OCI-LY3 (cell line): ENCODE measurements around the gene PRR13.

ENCODE experiments used
- H2AFZ ChIP-seq: fragments of 200-600, 300-600 bp; shearing (Covaris generic); 2 replicates; pipeline ENCODE4 v1.6.0; 2014; ENCODE audit warnings: antibody characterized with exemption, low read depth, low read length
- H3K27ac ChIP-seq: fragments of 200-600, 300-600 bp; sonication (generic); 2 replicates; pipeline ENCODE4 v1.5.1; 2014; ENCODE audit warnings: mild to moderate bottlenecking, low read length, moderate library complexity, mixed read lengths
- H3K27me3 ChIP-seq: fragments of 200-600, 300-600 bp; sonication (generic); 2 replicates; pipeline ENCODE4 v1.6.1; 2014; ENCODE audit warnings: low read depth, low read length, mixed read lengths
- H3K36me3 ChIP-seq: fragments of 200-600, 300-600 bp; sonication (generic); replicated peaks from 2 replicates; pipeline ENCODE3; 2014; ENCODE audit warnings: low read depth, low read length, mixed read lengths
- H3K4me1 ChIP-seq: fragments of 300-600, 200-600 bp; sonication (generic); 2 replicates; pipeline ENCODE4 v1.6.1; 2014; ENCODE audit warnings: low read length, mixed read lengths
- H3K4me2 ChIP-seq: fragments of 200-600, 300-600 bp; sonication (generic); 2 replicates; pipeline ENCODE4 v1.6.1; 2014; ENCODE audit warnings: low read length, mixed read lengths
- H3K4me3 ChIP-seq: fragments of 300-600, 200-600 bp; sonication (generic); 2 replicates; pipeline ENCODE4 v1.5.1; 2014; ENCODE audit warnings: antibody characterized with exemption, mild to moderate bottlenecking, low read length, moderate library complexity
- H3K79me2 ChIP-seq: fragments of 300-600, 200-600 bp; shearing (Covaris generic); 2 replicates; pipeline ENCODE4 v1.6.1; 2014; ENCODE audit warnings: mild to moderate bottlenecking, low read length, mixed read lengths
- H3K9ac ChIP-seq: fragments of 300-600, 200-600 bp; shearing (Covaris generic); 2 replicates; pipeline ENCODE4 v1.6.0; 2014; ENCODE audit warnings: mild to moderate bottlenecking, low read length, moderate library complexity
- H3K9me3 ChIP-seq: fragments of 200-600, 300-600 bp; shearing (Covaris generic); 2 replicates; pipeline ENCODE4 v1.6.1; 2014; ENCODE audit warnings: low read length, mixed read lengths; ENCODE audit not compliant: insufficient read depth
- H4K20me1 ChIP-seq: fragments of 200-600, 300-600 bp; sonication (generic); 2 replicates; pipeline ENCODE4 v1.6.1; 2016; ENCODE audit warnings: low read length, mixed read lengths; ENCODE audit not compliant: insufficient read depth
- CTCF ChIP-seq: fragments of 200-600, 300-600 bp; sonication (generic); IDR thresholded peaks from 2 replicates; pipeline ENCODE4 v1.5.1; 2014; ENCODE audit warnings: antibody characterized with exemption, low read length, low read depth
- EZH2phosphoT487 ChIP-seq: fragments of 200-600 bp; shearing (Covaris generic); IDR thresholded peaks from 2 replicates; pipeline ENCODE4 v1.6.1; 2018; ENCODE audit warnings: antibody characterized with exemption, mixed run types, low read depth

The PRR13 gene

DNA sequence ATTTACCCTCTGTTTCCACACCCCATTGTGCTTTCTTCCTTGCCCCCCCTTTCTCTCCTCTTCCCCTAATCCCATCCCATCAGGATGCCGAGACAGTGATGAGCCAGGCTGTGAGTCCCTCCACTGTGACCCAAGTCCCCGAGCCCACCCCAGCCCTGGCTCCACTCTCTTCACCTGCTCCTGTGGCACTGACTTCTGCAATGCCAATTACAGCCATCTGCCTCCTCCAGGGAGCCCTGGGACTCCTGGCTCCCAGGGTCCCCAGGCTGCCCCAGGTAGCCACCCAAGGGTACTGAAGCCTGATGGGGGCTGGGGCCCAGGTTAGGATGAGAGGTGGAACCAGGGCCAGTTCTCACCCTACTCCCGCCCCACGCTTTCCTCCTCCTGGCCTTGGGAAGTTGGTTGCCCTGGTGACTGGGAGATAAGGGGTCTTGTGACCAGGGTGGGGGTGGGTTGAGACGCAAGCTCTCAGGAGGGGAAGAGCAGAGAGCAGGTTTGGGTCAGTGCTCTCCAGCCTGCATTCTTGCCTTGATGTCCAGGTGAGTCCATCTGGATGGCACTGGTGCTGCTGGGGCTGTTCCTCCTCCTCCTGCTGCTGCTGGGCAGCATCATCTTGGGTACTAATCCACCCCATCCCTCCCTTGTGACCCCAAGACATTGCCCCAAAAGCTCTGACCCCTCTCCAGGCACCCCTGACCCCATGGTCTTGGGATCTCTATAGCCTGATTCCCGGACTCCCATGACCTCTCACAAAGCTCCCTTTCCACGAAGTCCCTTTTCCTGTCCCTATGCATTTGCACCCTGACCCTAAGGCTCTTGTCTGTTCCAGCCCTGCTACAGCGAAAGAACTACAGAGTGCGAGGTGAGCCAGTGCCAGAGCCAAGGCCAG is 16.7 kb upstream of the PRR13 start:
- no peak overlapping the region for H3K27ac ChIP-seq

DNA sequence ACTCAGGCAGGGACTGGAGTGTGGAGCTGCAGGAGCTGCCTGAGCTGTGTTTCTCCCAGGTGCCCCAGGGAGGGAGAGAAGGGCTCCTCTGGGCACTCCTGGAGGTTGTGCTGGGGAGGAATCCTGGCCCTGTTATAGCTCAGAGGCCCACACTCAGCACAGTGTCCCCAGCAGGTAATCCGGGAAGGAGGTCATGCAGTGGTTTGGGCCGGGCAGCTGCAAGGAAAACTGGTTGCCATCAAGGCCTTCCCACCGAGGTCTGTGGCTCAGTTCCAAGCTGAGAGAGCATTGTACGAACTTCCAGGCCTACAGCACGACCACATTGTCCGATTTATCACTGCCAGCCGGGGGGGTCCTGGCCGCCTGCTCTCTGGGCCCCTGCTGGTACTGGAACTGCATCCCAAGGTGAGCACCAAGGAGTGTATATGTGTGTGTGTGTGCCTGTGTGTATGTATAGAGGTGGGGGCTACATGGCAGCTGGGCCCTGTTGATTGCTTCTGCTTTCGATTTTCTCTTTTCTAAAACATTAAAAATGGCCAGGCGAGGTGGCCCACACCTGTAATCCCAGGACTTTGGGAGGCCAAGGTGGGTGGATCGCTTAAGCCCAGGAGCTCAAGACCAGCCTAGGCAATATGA is 15.9 kb upstream of the PRR13 start:
- no peak overlapping the region for H3K4me2 ChIP-seq
- H3K27ac ChIP-seq, result no peak overlapping the region
- H3K4me3 ChIP-seq, result no peak overlapping the region
- peaks cover 3% of the 10 kb centered on the region; the same call in 1 of the 2 replicates for H3K4me1 ChIP-seq
- peaks cover 1% of the 10 kb centered on the region; the same call in 1 of the 2 replicates for H3K27me3 ChIP-seq
- no peaks in the 10 kb centered on the region for H3K79me2 ChIP-seq
- TF ChIP-seq EZH2phosphoT487 (no peak), CTCF (no peak)
- no peaks in the 10 kb centered on the region for H3K9me3 ChIP-seq
- no peak overlapping the region for H3K9ac ChIP-seq
- H2AFZ ChIP-seq, result no peak overlapping the region
- H3K36me3 ChIP-seq, result no peaks in the 10 kb centered on the region
- no peaks in the 10 kb centered on the region for H4K20me1 ChIP-seq

More for the DNA sequence above, 16.7 kb upstream of the PRR13 start:
- Histone ChIP-seq H3K4me1 (peaks cover 3% of the 10 kb centered on the region; the same call in 1 of the 2 replicates), H3K4me2 (no peak overlapping the region), H3K79me2 (no peaks in the 10 kb centered on the region), H3K9ac (no peak overlapping the region), H3K4me3 (no peak overlapping the region), H2AFZ (no peak overlapping the region), H4K20me1 (no peaks in the 10 kb centered on the region), H3K27me3 (peaks cover 5% of the 10 kb centered on the region), H3K36me3 (no peaks in the 10 kb centered on the region), H3K9me3 (no peaks in the 10 kb centered on the region)
- TF ChIP-seq EZH2phosphoT487, result no peak
- no peak for TF ChIP-seq CTCF

DNA sequence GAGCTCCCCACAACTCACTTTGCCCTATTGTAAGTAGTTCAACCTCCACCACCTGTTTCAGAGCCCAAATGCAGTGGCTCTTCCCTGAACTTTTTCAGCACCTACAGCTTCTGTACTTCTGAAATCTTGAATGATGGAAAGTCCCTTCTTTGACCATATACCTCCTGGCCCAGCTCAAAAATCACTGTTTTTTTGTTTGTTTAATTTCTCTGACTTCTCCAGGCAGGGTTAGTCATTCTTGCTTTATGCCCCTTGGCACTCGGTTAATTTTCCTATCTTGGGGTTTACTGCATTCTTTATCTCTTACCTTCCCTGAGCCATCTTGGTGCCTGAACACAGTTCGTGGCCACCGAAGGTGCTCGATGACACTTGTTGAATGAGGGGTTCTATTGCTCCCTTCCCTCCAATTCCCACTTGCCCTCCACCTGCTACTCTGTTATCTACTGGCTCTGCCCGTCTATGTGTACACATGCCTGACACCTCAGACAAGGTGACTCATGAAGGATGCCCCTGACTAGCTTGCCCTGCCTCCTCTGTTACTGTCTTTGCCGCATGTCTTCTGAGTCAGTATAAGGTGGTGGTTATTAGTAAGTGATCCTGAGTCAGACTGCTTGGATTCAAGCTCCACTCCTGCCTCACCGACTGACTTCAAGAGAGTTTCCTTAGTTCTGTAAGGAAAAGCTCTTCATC is 13.5 kb upstream of the PRR13 start:
- Histone ChIP-seq H3K27me3 (no peaks in the 10 kb centered on the region), H3K79me2 (no peaks in the 10 kb centered on the region), H3K36me3 (no peaks in the 10 kb centered on the region), H3K9me3 (no peaks in the 10 kb centered on the region), H4K20me1 (no peaks in the 10 kb centered on the region), H2AFZ (no peak overlapping the region), H3K4me3 (no peak overlapping the region), H3K27ac (no peak overlapping the region), H3K9ac (no peak overlapping the region), H3K4me1 (no peaks in the 10 kb centered on the region), H3K4me2 (no peak overlapping the region)
- TF ChIP-seq EZH2phosphoT487 (no peak), CTCF (no peak)

DNA sequence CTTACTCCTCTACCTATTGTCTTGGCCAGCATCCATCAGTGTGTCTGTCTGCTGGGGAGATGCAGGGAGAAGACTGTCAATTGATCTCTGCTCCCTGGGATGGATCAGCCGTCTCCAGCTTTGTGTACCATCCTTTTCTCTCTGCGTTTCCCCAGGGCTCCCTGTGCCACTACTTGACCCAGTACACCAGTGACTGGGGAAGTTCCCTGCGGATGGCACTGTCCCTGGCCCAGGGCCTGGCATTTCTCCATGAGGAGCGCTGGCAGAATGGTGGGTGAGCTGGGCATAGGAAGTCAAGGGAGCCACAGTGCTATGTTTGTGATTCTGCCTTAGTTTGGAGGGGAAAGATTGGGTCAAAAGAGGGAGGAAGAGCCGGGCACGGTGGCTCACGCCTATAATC is 12.8 kb upstream of the PRR13 start:
- H3K9ac ChIP-seq, result no peak overlapping the region
- no peak for TF ChIP-seq CTCF
- no peak for TF ChIP-seq EZH2phosphoT487
- H3K27ac ChIP-seq, result no peak overlapping the region
- H2AFZ ChIP-seq, result no peak overlapping the region
- no peaks in the 10 kb centered on the region for H3K4me1 ChIP-seq
- no peaks in the 10 kb centered on the region for H3K79me2 ChIP-seq
- H3K9me3 ChIP-seq, result no peaks in the 10 kb centered on the region
- H4K20me1 ChIP-seq, result no peaks in the 10 kb centered on the region
- no peaks in the 10 kb centered on the region for H3K27me3 ChIP-seq
- H3K4me3 ChIP-seq, result no peak overlapping the region
- no peak overlapping the region for H3K4me2 ChIP-seq
- H3K36me3 ChIP-seq, result no peaks in the 10 kb centered on the region
